Glutamatergic neuron (in vitro differentiated cells): ENCODE measurements around the gene DNAI1. TPM values are rescaled to one million over a fixed set of nuclear protein-coding genes. Genes with fewer than 3 reads are reported as not detected.

Experiments
- DNase-seq: peaks from one replicate; pipeline ENCODE4 v3.0.0; 2022
- H3K27ac Mint-ChIP-seq: one replicate; pipeline ENCODE4 v1.8.0; 2020; ENCODE audit warnings: mild to moderate bottlenecking, mixed read lengths, inconsistent platforms; ENCODE audit not compliant: unreplicated experiment
- H3K27me3 Mint-ChIP-seq: one replicate; pipeline ENCODE4 v1.8.0; 2020; ENCODE audit warnings: mild to moderate bottlenecking, moderate library complexity, mixed read lengths, inconsistent platforms; ENCODE audit not compliant: unreplicated experiment
- H3K36me3 Mint-ChIP-seq: one replicate; pipeline ENCODE4 v1.8.0; 2020; ENCODE audit warnings: mild to moderate bottlenecking, mixed read lengths, inconsistent platforms; ENCODE audit not compliant: unreplicated experiment
- H3K4me1 Mint-ChIP-seq: one replicate; pipeline ENCODE4 v1.8.0; 2020; ENCODE audit warnings: mild to moderate bottlenecking, low read depth, mixed read lengths, inconsistent platforms; ENCODE audit not compliant: unreplicated experiment
- H3K4me3 Mint-ChIP-seq: one replicate; pipeline ENCODE4 v1.8.0; 2020; ENCODE audit warnings: mild to moderate bottlenecking, mixed read lengths, inconsistent platforms; ENCODE audit not compliant: unreplicated experiment
- H3K9me3 Mint-ChIP-seq: one replicate; pipeline ENCODE4 v1.8.0; 2020; ENCODE audit warnings: mild to moderate bottlenecking, moderate library complexity, mixed read lengths, inconsistent platforms; ENCODE audit not compliant: unreplicated experiment
- total RNA-seq: library from RNA; stranded (reverse); fragmentation: NEBNext Ultra II Directional; extraction: Animal tissue kit (Norgen Biotek cat#: 25700); gene quantifications from one replicate; pipeline ENCODE4 v1.2.1, GENCODE V29; 2021; ENCODE audit not compliant: unreplicated experiment
- TF ChIP-seq, protein P1 (sequence below): fragments of 200-600 bp; sonication (generic); IDR thresholded peaks from one replicate; pipeline ENCODE4 v1.5.0; 2021; ENCODE audit not compliant: partially characterized antibody, unreplicated experiment

The DNAI1 gene
- total RNA-seq, 1 donor from 2014 or later = 1.2 TPM

DNA sequence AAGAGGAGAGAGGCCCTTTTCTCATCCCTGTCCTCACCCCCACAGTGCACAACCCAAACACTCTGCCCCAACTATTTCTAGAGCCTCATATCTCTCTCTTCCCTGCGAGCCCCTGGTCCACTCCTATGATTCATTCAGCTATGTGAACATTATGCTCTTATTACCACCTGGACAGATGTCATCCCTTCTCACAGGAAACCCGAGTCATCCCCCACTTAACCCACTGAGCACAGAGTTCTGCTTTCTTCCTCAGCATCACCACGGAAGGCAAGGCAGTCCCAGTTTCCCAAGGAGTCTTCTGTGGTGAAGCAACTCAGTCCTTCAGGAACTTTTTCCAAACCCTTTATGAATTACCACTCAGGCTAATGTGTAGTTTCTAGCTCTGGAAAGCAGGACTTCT, 1.3 kb downstream of the DNAI1 start:
- TF ChIP-seq, protein P1, sequence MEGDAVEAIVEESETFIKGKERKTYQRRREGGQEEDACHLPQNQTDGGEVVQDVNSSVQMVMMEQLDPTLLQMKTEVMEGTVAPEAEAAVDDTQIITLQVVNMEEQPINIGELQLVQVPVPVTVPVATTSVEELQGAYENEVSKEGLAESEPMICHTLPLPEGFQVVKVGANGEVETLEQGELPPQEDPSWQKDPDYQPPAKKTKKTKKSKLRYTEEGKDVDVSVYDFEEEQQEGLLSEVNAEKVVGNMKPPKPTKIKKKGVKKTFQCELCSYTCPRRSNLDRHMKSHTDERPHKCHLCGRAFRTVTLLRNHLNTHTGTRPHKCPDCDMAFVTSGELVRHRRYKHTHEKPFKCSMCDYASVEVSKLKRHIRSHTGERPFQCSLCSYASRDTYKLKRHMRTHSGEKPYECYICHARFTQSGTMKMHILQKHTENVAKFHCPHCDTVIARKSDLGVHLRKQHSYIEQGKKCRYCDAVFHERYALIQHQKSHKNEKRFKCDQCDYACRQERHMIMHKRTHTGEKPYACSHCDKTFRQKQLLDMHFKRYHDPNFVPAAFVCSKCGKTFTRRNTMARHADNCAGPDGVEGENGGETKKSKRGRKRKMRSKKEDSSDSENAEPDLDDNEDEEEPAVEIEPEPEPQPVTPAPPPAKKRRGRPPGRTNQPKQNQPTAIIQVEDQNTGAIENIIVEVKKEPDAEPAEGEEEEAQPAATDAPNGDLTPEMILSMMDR = no peak
- Mint-ChIP-seq H3K4me3 (peak overlapping the region; percentile 89), H3K27me3 (peaks cover 22% of the 10 kb centered on the region), H3K27ac (no peak overlapping the region), H3K4me1 (peaks cover 26% of the 10 kb centered on the region), H3K36me3 (peaks cover 7% of the 10 kb centered on the region), H3K9me3 (peaks cover 24% of the 10 kb centered on the region)
- no peak for DNase-seq

DNA sequence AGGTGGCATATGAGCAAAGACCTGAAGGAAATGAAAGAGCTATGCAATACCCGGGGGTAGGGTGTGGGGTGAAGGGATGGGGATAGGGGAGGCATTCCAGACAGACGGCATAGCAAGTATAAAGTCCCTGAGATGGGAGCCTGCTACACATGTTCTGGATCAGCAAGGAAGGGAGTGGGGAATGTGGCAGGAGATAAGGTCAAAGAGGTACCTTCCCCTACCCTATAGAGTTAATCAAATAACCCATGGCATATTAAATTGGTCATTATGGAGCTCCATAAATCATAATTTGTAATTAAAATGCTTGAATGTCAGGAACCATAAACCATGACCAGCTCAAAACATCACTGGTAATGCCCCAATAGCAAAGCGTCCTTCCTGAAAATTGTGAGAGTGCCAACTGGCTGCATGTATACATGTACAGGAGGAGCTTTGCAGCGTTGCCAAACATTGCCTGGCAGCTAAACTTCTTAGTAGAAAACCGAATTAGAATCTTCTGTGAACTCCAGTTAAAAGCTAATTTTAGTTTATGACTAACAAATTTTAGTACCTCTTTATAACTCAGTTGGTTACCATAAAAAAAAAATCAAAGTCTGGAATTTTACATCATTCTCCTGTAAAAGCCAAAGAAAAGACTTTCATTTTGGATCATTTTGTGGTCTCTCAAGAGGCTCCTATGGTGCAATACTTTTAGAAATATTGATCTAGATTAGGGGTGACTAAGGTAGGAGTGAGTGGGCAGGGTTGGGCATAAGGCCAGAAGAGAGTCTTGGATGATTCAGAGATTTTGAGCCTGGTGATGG, 4.7 kb downstream of the DNAI1 start:
- peaks cover 10% of the 10 kb centered on the region for H3K9me3 Mint-ChIP-seq
- DNase-seq = no peak
- TF ChIP-seq, protein P1 = no peak
- peaks cover 6% of the 10 kb centered on the region for H3K27me3 Mint-ChIP-seq
- H3K4me1 Mint-ChIP-seq = peaks cover 14% of the 10 kb centered on the region
- H3K36me3 Mint-ChIP-seq = no peaks in the 10 kb centered on the region
- H3K4me3 Mint-ChIP-seq = no peak overlapping the region
- no peak overlapping the region for H3K27ac Mint-ChIP-seq

DNA sequence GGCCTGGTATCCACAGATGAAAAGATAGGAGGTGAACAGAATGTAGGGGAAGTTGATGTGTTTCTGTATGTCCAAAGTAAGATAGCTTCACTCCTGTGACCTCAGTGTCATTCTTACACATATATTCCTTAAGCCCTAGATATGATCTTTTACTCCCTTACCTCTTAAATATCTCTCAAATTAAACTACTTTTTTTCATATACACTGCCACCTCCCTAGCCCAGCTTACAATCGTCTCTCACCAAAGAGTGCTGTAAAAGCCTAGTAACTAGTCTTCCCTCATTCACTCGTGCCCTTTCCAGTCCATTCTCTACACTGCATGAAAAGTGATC, 5.3 kb downstream of the DNAI1 start:
- Mint-ChIP-seq H3K27me3 (peaks cover 6% of the 10 kb centered on the region), H3K36me3 (no peaks in the 10 kb centered on the region), H3K9me3 (peaks cover 8% of the 10 kb centered on the region), H3K4me3 (no peak overlapping the region), H3K27ac (no peak overlapping the region), H3K4me1 (peaks cover 10% of the 10 kb centered on the region)
- TF ChIP-seq, protein P1 = no peak
- no peak for DNase-seq

DNA sequence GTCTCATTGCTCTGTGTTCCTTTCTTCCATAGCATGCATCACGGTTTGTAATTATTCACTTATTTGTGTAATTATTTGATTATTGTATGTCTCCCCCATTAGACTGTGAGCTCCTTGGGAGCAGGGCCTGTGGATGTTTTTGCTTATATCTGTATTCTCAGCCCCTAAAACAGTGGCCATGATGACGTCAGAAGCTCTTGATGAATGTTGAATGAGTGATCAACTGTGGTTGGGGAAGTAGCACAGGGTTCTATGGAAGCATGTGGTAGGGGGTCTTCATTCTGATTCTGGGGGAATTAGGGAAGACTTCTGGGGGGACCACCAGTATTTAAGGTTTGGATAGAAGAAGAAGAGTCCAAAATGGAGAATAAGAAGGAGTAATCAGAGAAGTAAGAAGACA, 6.0 kb downstream of the DNAI1 start:
- DNase-seq = no peak
- no peaks in the 10 kb centered on the region for H3K36me3 Mint-ChIP-seq
- H3K4me3 Mint-ChIP-seq = no peak overlapping the region
- peaks cover 2% of the 10 kb centered on the region for H3K27me3 Mint-ChIP-seq
- peaks cover 5% of the 10 kb centered on the region for H3K4me1 Mint-ChIP-seq
- TF ChIP-seq, protein P1 = no peak
- no peak overlapping the region for H3K27ac Mint-ChIP-seq
- H3K9me3 Mint-ChIP-seq = peaks cover 3% of the 10 kb centered on the region

DNA sequence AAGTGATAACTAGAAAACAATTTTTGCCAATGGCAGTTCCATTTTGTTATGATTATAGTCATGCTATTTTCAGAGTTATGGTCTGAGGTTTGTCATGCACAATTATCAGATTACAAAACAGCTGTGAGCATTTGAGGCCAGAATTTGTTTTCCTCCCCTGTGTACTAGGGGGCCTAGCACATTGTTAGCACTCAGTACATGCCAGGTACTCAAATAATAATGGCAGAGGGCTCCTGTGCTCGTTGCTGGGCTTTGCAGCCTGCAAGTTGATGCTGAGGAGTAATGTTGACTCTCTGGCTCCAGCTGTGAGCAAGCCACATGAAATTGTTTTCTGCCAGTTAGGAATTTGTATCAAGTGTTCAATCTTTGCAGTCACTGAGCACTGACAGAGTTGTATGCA, 6.9 kb downstream of the DNAI1 start:
- TF ChIP-seq, protein P1 = no peak
- Mint-ChIP-seq H3K27me3 (no peaks in the 10 kb centered on the region), H3K27ac (no peak overlapping the region), H3K9me3 (no peaks in the 10 kb centered on the region), H3K4me1 (peaks cover 2% of the 10 kb centered on the region), H3K36me3 (no peaks in the 10 kb centered on the region), H3K4me3 (no peak overlapping the region)
- no peak for DNase-seq
